ENCODE data around the gene TTC7B. TPM values are rescaled to one million over a fixed set of nuclear protein-coding genes. Genes with fewer than 3 reads are reported as not detected.

The TTC7B gene
- polyA plus RNA-seq, 1 donor = 43.7 TPM

DNA sequence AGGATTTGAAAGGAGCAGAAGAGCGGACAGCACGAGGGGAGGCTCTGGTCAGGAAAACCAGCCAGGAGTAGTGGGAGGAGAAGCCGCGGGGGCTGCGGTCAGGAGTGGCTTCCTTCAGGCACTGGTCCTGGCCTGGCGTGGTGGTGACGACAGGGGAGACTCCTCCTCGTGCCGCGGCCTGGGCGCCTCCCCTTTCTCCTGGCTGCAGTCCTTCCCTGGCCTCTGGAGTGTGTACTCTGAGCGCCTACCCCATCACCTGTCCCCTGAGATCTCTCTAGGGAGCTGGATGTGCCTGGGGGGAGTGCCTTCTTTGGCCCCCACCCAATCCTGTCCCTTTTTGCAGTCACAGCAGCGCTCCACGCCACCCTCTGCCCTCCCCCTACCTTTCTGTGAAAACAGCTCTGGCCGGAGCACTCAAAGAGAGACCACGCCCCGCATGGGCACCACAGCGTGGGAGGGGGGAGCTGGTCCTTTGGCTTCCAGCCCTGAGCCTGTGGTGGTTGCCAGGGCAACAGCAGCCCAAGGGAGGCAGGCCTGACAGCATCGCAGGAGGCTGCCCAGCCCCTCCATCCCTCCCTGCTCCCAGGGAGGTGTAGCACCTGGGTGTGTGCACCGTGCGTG lies 293.5 kb downstream of the TTC7B start:
- DNase-seq = no peak

GRCh38 chr14:90521930-90522483 lies 294.2 kb downstream of the TTC7B start:
- DNase-seq = no peak

GRCh38 chr14:90521084-90521929 lies 294.9 kb downstream of the TTC7B start:
- DNase-seq = peak; percentile 39

DNA sequence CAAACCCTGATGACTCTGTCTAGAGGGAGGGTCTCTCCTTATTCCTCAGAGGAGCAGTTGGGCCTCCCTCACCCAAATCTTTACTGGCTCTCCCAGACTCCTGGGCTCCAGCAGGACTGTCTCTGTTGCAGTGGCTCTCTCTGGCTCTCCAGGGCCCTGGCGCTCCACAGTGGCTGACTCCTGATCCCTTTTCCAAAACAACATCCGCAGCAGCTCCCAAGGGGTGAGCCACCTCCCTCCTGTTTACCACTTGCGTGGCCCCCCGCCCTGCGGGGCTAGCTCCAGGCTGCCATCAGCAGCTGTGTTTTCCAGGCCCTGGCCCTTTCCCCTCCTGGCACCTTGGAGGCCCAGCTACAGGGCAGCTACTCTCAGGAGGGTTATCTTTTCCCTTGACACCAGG lies 295.9 kb downstream of the TTC7B start:
- DNase-seq = no peak

GRCh38 chr14:90519262-90519920 lies 296.8 kb downstream of the TTC7B start:
- DNase-seq = no peak

GRCh38 chr14:90518941-90519256 lies 297.3 kb downstream of the TTC7B start:
- DNase-seq = no peak

DNA sequence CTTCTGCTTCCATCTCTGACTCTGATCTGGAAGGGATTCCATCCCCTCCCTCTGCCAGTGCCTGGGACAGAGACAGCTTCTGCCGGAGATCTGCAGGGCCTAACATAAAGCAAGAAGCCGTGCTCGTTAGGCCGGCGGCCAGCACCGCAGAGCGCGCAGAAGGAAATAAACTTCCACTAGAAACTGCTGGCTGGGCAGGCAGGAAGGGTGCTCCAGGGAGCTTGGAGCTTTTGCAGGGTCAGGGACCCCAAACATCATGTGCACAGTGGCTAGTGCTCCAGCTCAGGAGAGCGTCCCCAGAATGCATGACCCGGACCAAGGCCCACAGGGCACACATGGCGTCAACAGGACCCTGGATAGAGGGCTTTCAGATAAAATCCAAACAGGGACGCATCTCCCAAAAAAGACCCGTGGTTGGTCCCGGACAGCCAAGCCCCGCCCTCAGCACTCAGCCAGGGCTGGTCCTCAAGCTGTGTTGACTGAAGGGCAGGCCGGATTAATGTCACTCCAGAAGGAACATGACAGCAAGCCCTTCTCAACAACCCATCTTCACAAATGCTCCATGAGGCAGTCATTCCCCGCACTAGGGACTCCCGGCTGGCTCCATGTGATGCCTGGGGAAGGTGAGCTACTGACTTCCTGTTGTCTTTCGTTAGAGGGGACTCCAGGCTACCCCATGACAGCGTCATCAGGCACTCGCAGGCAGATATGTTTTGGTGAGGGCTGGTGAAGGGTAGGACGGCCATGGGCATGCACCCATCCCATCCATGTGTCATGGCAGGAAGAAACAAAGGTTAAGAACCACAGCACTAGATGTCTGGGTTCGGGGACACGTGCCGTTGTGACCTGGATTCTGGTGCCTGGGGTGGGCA lies 297.9 kb downstream of the TTC7B start:
- DNase-seq = peak; percentile 62

- no peak for DNase-seq
Measured at GRCh38 chr14:90517076-90517841, 299.0 kb downstream of the TTC7B start.

- no peak for DNase-seq
Measured at GRCh38 chr14:90514566-90514965, 301.7 kb downstream of the TTC7B start.

DNA sequence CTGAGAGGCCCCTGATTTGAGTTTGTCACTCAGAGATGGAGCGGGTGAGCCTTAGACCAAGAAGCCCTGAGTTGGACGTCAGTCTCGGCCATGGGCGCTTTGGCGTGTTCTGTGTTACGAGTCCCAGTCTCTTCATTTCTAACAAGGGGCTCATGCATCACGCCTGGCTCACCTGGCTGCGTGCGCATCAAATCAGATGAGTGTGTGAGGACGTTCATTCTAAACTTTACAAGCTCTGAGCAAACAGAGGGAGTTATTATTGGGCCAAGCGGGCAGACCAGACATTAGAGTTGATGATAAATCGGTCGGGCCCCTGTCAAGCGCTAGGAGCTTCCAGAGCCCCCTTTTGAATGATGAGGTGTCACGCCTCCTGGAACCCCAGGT lies 302.2 kb downstream of the TTC7B start:
- DNase-seq = no peak

- peak; percentile 44 for DNase-seq
Measured at GRCh38 chr14:90513161-90514014, 302.8 kb downstream of the TTC7B start.

DNA sequence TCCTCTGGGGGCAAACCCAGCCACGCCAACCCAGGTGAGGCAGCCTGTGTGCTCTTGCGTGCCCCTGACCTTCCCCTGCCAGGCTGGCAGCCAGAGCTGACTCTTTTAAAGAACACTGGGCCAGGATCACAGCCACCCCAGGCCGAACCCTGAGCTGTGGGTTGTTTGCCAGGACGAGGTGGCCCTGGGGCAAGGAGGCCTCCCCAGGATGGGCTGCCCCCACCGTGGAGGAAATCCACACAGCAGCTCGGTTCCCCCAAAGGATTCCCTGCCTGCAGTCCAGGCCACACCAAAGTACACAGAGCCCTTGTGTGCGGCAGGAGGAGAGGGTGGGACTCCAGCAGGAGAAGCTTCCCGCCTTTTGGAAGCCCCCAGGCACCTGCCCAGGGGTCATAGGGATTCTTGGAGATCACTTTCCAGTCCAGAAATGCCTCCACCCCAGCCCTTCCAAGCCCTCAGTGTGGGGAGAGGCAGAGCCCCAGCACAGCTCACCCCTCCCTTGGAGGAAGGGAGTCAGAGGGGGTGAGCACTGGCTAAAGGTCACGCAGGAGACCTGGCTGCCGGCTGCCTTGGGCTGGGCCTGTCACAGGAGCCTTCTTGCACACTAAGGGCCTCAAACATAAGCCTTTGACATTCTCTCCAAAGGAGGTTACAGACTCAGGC lies 303.8 kb downstream of the TTC7B start:
- DNase-seq = no peak

DNA sequence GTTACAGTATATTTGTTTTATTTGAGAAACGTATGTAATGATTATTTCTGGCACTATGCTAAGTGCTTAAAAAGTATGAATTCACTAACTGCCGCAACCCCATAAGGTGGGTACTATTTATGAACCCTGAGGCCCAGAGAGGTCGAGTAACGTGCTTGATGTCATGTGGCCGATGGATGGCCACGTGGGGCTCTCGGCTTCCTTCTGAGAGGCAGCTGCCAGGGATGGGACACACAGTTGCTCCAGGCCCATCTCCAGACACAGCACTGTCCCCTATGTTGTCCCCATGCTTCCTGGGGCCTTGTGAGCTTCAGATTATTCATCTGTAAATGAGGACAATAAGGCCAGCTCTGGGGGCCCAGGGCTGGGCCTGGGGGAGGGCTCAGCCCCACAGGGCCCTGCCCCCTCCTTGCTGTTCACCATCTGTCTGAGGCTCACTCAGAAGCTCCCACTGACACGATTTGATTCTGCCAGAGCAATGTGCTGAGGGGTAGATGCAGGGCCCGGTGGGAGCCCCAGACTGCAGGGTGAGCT lies 304.4 kb downstream of the TTC7B start:
- no peak for DNase-seq

GRCh38 chr14:90511252-90511651 lies 305.0 kb downstream of the TTC7B start:
- no peak for DNase-seq

DNA sequence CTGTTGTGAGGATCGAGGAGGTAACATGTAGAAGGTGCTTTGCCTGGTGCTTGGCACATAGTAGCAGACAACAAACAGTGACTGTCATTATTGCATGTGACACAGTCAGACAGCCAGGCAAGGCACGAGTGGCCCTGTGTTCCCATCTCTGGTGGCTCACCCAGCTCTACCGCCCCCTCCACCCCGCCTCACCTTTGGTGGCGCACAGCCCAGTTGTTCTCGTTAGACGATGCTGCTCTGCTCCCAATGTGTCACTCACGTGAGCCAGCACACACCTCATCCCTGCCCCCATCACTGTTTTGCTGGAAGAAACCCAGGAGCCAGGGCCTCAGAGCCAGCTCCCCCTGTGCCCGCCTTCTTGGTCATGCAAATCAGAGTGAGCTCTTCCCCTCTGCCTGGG lies 306.1 kb downstream of the TTC7B start:
- no peak for DNase-seq

DNA sequence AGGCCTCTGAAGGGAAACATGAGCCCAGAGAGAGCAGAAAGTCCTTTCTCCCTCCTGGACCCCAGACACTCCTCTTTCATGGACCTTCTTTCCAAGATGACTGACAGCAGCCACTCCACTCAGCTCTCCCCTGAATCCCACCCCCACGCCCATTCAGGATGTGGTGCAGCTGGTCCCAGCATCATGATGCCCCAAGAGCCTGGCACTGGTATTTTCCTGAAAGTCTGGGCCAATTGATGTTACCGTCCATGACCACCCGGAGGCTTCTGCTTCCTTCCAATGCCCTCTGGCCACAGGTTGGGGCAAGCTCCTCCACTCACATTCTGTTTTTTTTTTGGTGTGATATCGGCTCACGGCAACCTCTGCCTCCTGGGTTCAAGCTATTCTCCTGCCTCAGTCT lies 306.8 kb downstream of the TTC7B start:
- DNase-seq = no peak

DNA sequence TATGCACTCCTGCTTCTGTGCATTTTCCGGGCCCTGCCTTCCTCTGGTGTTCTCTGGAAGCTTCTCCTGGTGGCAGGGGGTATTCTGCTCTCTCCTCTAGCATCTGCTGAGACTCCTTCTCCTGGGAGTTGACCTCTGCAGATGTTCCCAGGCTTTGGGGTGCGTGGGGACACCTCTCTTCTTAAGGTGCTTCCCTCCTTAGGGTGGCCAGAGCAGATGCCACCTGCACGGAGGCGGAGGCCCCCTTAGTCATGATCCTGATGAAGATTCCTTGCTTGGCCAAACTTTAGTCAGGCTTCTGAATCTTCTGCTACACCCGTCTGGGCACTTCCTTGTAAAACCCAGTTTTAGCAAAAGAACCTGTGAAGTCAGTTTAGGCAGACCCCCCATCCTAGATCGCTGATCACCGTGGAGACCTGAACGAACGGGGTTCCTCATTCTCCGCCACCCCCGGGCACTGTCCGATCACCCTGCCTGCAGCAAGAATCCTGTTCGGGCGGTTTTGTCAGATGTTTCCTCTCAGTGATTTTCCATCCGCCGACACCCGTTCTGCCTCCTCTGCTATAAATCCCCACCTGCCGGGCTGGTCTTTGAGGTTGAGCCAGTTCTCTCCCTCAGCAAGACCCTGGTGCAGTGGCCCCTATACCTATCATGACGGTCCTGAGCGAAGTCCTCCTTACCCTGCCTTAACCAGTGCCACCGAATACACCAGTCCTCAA lies 307.5 kb downstream of the TTC7B start:
- no peak for DNase-seq

- no peak for DNase-seq
Measured at GRCh38 chr14:90508036-90508435, 308.2 kb downstream of the TTC7B start.

DNA sequence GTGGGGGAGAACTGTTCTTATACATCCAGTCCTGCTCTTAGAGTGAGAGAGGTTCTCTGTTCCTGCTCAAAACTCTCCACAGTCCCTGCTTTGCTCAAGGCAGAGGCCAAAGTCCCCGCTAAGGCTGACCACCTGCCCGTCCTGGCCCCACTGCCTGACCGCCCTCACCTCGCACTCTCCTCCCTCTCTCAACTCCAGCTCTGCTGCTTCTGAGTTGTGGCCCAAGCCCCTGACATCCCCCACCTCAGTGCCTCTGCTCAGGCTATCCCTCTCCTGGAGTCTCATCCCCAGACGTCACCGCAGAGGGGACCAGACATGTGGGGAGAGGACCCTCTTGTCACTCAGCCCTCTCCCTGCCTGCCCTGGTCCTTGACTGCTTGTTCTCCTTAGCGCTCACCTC lies 308.8 kb downstream of the TTC7B start:
- no peak for DNase-seq
